Endodermal cell (in vitro differentiated cells): Measurements from ENCODE around the gene GNE. TPM values are rescaled to one million over a fixed set of nuclear protein-coding genes. Genes with fewer than 3 reads are reported as not detected.
A peak's percentile ranks its signal among the peaks of the same experiment; 100 is the strongest.

ENCODE experiments used
- DNase-seq: peaks from one replicate; pipeline ENCODE4 v3.0.0-alpha.2; 2017
- H3K27ac ChIP-seq: 2 replicates; pipeline ENCODE4 v1.5.1; 2013; ENCODE audit warnings: mild to moderate bottlenecking, low read depth, low read length, moderate library complexity
- H3K27me3 ChIP-seq: 2 replicates; pipeline ENCODE4 v1.6.1; 2013; ENCODE audit warnings: mild to moderate bottlenecking, low read length, moderate library complexity; ENCODE audit not compliant: insufficient read depth, control insufficient read depth, poor library complexity, severe bottlenecking
- H3K36me3 ChIP-seq: 2 replicates; pipeline ENCODE4 v1.7.0; 2013; ENCODE audit warnings: mild to moderate bottlenecking, low read length, moderate library complexity; ENCODE audit not compliant: control insufficient read depth, insufficient read depth
- H3K4me1 ChIP-seq: one replicate; pipeline ENCODE4 v1.7.0; 2013; ENCODE audit warnings: low read length; ENCODE audit not compliant: control insufficient read depth, insufficient read depth
- H3K4me3 ChIP-seq: 2 replicates; pipeline ENCODE4 v1.5.1; 2013; ENCODE audit warnings: mild to moderate bottlenecking, low read length, moderate library complexity
- H3K9ac ChIP-seq: 2 replicates; pipeline ENCODE4 v1.6.1; 2013; ENCODE audit warnings: mild to moderate bottlenecking, low read length, moderate library complexity; ENCODE audit not compliant: poor library complexity, severe bottlenecking; ENCODE audit errors: extremely low read depth
- H3K9me3 ChIP-seq: 2 replicates; pipeline ENCODE4 v1.6.1; 2013; ENCODE audit warnings: mild to moderate bottlenecking, low read length, moderate library complexity; ENCODE audit not compliant: control insufficient read depth
- H3K27ac Mint-ChIP-seq: 2 replicates; pipeline ENCODE4 v1.8.0; 2020; ENCODE audit warnings: mixed read lengths
- H3K27me3 Mint-ChIP-seq: 2 replicates; pipeline ENCODE4 v1.8.0; 2021; ENCODE audit warnings: mild to moderate bottlenecking, mixed read lengths; ENCODE audit not compliant: insufficient read depth
- H3K36me3 Mint-ChIP-seq: 2 replicates; pipeline ENCODE4 v1.8.0; 2020; ENCODE audit warnings: low read depth, mixed read lengths
- H3K4me1 Mint-ChIP-seq: 2 replicates; pipeline ENCODE4 v1.8.0; 2020; ENCODE audit warnings: mixed read lengths
- H3K4me3 Mint-ChIP-seq: 2 replicates; pipeline ENCODE4 v1.8.0; 2020; ENCODE audit warnings: mild to moderate bottlenecking, moderate library complexity, mixed read lengths
- H3K9me3 Mint-ChIP-seq: 2 replicates; pipeline ENCODE4 v1.8.0; 2020; ENCODE audit warnings: mild to moderate bottlenecking, mixed read lengths
- CTCF ChIP-seq: fragments of 200-600 bp; sonication (generic); conservative IDR thresholded peaks from 2 replicates; pipeline ENCODE4 v1.5.0; 2021; ENCODE audit warnings: antibody characterized with exemption, mild to moderate bottlenecking
- WGBS, 2 experiments: methylation state at CpG; one replicate each; pipeline versions ENCODE4 v1.1.5 to v1.1.7; 2013; ENCODE audit warnings: missing lambda C conversion rate in 2 of 2, mixed read lengths in 1 of 2; ENCODE audit not compliant: insufficient coverage in 1 of 2, insufficient read length in 1 of 2; 5-methylcytosine and 5-hydroxymethylcytosine counted together
- total RNA-seq, 2 donors: library from RNA; stranded (reverse); fragmentation: NEBNext Ultra II Directional in 1 of 2; extraction: Animal tissue kit (Norgen Biotek cat#: 25700) in 1 of 2; gene quantifications; 2 replicates in 1 of 2; 3 replicates in 1 of 2; pipeline ENCODE4 v1.2.1, GENCODE V29; 2021

GNE gene
- total RNA-seq, 2 donors from 2014 or later = 5.6 to 7.0 TPM

- DNase-seq = no peak
- no peaks in the 10 kb centered on the region for H3K27me3 ChIP-seq
- Mint-ChIP-seq H3K27me3 (no peaks in the 10 kb centered on the region), H3K27ac (no peak overlapping the region), H3K9me3 (no peaks in the 10 kb centered on the region), H3K36me3 (peaks cover 6% of the 10 kb centered on the region), H3K4me1 (peaks cover 17% of the 10 kb centered on the region), H3K4me3 (no peak overlapping the region)
- no peak overlapping the region for H3K27ac ChIP-seq
- peaks cover 4% of the 10 kb centered on the region for H3K4me1 ChIP-seq
- 76 to 88% methylated on average over 3 to 6 of the region's 6 CpGs for WGBS, 2 experiments
- H3K4me3 ChIP-seq = no peak overlapping the region
- H3K36me3 ChIP-seq = no peaks in the 10 kb centered on the region
- H3K9ac ChIP-seq = no peak overlapping the region
- no peaks in the 10 kb centered on the region for H3K9me3 ChIP-seq
- TF ChIP-seq CTCF = no peak
Observed at GRCh38 chr9:36286388-36286787, 28.1 kb upstream of the GNE start.

GRCh38 chr9:36284226-36284625 lies 26.0 kb upstream of the GNE start:
- Histone ChIP-seq H3K9ac (no peak overlapping the region), H3K4me3 (no peak overlapping the region), H3K27ac (no peak overlapping the region), H3K27me3 (no peaks in the 10 kb centered on the region), H3K36me3 (no peaks in the 10 kb centered on the region), H3K9me3 (no peaks in the 10 kb centered on the region), H3K4me1 (peaks cover 4% of the 10 kb centered on the region)
- H3K27me3 Mint-ChIP-seq = no peaks in the 10 kb centered on the region
- peaks cover 6% of the 10 kb centered on the region for H3K36me3 Mint-ChIP-seq
- no peak for DNase-seq
- no peaks in the 10 kb centered on the region for H3K9me3 Mint-ChIP-seq
- WGBS, 2 experiments = 83 to 96% methylated on average over 4 of the region's 4 CpGs
- H3K27ac Mint-ChIP-seq = peak overlapping the region; percentile 44
- H3K4me3 Mint-ChIP-seq = no peak overlapping the region
- TF ChIP-seq CTCF = no peak
- H3K4me1 Mint-ChIP-seq = peaks cover 17% of the 10 kb centered on the region

- Histone ChIP-seq H3K36me3 (no peaks in the 10 kb centered on the region), H3K27me3 (no peaks in the 10 kb centered on the region), H3K9me3 (no peaks in the 10 kb centered on the region), H3K9ac (no peak overlapping the region), H3K4me1 (peaks cover 2% of the 10 kb centered on the region), H3K27ac (no peak overlapping the region), H3K4me3 (no peak overlapping the region)
- WGBS, 2 experiments = 95 to 97% methylated on average over 6 to 7 of the region's 7 CpGs
- H3K36me3 Mint-ChIP-seq = peaks cover 7% of the 10 kb centered on the region
- H3K4me1 Mint-ChIP-seq = peaks cover 9% of the 10 kb centered on the region
- no peak overlapping the region for H3K4me3 Mint-ChIP-seq
- no peak for DNase-seq
- no peaks in the 10 kb centered on the region for H3K9me3 Mint-ChIP-seq
- no peak for TF ChIP-seq CTCF
- H3K27ac Mint-ChIP-seq = no peak overlapping the region
- no peaks in the 10 kb centered on the region for H3K27me3 Mint-ChIP-seq
Observed at GRCh38 chr9:36282275-36282674, 24.0 kb upstream of the GNE start.
